ENCODE data around the gene ECSIT.

- TF ChIP-seq CTCF (IDR thresholded peaks at IDR 0.05) (peak; percentile 70), EZH2 (IDR thresholded peaks at IDR 0.05; ENCODE audit: borderline replicate concordance, insufficient read depth, low read depth, low read length, poor library complexity, severe bottlenecking) (no peak)
Measured at GRCh38 chr19:11496391-11497163, 32.4 kb downstream of the ECSIT start.

All from B cell (primary cell).